HG03108 (cell line): Measurements from ENCODE around the gene MUC20.
"Not testable (repeated sequence)": the region's sequence is repeated elsewhere in the genome, so short reads cannot be mapped to it uniquely, and the experiment has no call there.

Experiments used
- ATAC-seq: cut with Tn5 transposase; IDR thresholded peaks from one replicate; pipeline ENCODE4 v1.9.1; 2021; ENCODE audit warnings: moderate library complexity; ENCODE audit not compliant: unreplicated experiment

Gene MUC20

GRCh38 chr3:195769551-195769950 is 48.8 kb downstream of the MUC20 start:
- ATAC-seq, result no peak

DNA sequence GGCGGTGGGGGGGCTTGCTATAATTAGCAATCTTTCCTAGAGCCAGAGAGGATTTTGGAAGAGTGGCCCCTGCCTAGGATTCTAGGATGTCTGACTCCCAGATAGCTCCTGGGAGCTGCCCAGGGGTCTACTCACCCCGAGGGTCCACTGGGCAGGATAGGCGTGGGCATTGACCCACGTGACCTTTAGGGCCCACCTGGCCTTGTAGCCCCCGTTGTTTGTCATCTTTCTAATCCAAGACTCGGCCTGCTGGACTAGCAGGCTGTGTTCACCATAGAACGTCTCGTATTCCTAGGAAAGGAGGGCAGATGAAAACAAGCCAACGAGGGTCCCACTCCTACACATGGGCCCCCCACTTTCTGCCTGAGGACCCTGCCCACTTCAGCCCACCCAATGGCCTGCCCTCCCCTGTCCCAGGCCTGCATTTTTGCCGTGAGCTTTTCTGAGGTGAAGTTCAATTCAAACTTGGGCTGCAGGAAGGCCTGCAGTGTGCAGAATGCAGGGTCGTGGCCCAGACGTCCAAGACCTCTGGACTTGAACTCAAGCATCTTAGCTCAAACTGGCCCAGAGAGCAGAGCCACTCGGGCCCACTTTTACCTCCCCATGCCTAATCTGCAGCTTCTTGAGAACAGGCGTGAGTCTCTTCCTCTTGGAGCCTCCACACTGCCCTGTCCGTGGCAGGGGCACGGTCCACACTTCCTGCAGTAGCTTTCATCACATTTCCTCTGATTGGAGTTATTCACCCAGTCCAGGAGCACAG is 49.5 kb downstream of the MUC20 start:
- no peak for ATAC-seq

DNA sequence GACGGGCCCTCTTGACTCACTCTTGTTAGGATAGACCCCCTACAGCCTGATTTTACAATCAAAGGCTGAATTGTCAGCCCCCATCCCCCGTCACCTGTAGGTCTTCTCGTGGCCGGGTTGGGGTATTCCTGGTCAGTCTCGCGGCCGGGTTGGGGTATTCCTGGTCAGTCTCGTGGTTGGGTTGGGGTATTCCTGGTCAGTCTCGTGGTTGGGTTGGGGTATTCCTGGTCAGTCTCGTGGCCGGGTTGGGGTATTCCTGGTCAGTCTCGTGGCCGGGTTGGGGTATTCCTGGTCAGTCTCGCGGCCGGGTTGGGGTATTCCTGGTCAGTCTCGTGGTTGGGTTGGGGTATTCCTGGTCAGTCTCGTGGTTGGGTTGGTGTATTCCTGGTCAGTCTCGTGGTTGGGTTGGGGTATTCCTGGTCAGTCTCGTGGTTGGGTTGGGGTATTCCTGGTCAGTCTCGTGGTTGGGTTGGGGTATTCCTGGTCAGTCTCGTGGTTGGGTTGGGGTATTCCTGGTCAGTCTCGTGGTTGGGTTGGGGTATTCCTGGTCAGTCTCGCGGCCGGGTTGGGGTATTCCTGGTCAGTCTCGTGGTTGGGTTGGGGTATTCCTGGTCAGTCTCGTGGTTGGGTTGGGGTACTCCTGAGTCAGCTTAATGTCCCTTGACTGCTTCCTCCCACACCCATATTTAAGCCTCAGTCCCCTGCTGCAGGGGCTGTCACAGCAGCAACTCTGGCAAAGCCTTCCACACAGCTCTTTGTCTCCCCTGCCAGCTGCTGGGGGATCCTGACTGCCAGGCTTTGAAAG is 50.3 kb downstream of the MUC20 start:
- not testable (repeated sequence) for ATAC-seq

DNA sequence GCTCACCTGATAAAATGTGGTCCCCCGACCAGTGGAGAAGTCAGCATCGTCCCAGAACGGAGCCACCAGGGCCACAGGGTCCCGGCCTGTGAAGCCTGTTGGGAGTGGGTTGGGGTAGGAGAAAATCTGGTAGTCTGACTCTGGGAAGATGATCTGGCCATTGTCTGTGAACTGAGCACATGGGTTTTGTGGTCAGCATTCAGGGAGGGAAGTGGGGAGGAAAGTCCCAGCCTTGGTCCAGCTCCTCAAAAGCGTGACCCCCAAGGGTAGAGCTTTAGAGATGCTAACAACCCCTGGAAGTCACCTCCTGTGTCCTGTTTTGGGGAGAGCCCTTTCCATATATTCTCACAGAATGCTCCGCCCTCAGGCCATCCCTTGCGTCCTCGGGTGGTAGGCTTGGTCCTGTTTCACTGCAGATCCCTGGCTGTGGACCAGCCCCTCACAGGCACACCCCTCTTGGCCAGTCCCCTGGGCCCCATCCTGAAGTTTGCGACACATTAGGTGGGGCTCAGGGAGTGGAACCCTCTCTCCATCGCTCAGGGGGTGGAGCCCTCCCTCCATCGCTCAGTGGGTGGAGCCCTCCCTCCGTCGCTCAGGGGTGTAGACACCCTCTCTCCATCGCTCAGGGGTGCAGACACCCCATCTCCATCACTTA is 51.0 kb downstream of the MUC20 start:
- no peak for ATAC-seq

DNA sequence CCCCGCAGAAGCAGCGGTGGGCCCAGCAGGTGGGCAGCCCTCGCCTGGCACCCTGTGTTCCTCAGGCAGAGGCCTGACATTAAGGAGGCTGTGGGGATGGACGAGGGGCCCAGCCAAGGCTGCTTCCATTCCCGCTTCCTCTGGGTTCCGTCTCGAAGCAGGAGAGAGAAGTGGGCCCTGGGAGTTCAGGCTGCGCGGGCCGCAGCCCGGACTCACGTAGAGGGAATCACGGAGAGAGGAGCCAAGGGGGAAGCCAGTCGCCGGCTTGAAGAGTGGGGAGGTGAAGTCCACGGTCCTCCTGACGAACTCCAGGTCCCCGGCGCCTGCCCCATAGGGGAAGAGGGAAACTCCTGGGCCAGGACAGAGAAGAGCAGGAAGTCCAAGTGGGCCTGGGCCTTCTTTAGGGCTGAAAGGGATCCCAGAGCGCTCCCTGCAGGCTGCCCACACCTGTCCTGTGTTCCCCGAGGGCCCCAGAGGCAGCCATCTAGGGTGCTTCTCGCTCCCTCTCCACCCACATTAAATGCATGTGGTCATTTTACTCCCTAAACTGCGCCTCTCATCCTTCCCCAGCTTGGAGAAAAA is 53.3 kb downstream of the MUC20 start:
- no peak for ATAC-seq

- no peak for ATAC-seq
Observed at GRCh38 chr3:195774917-195775316, 54.1 kb downstream of the MUC20 start.

DNA sequence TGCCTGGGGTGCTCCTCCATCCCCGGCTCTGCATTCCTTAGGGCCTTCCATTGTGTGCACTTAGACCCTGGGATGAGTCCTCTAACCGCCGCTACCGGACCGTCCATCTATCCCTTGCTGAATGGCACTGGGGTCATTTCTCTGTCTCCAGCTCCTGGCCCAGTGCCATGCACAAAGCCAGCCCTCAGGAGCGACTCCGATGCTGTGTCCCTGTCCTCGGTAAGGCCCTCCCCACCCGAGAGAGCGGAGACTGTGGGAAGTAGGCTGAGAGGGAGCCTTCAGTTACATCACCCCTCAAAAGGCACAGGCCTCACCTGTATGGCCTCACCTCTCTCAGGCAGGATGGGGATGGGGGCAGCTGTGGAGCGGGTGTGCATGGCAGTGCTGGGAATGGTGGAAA is 57.2 kb downstream of the MUC20 start:
- ATAC-seq, result no peak

DNA sequence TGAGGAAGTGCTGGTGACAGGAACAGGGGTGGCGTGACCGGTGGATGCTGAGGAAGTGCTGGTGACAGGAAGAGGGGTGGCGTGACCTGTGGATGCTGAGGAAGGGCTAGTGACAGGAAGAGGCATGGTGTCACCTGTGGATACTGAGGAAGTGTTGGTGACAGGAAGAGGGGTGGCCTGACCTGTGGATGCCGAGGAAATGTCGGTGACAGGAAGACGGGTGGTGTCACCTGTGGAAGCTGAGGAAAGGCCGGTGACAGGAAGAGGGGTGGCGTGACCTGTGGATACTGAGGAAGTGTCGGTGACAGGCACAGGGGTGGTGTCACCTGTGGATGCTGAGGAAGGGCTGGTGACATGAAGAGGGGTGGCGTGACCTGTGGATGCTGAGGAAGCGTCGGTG is 60.5 kb downstream of the MUC20 start:
- not testable (repeated sequence) for ATAC-seq
